ENCODE results near the gene INSYN2B. TPM values are rescaled to one million over a fixed set of nuclear protein-coding genes. Genes with fewer than 3 reads are reported as not detected.

Gene INSYN2B
- total and polyA plus RNA-seq, 3 donors from 2014 or later: 0.37 to 2.3 (median 1.0) TPM

GRCh38 chr5:169909945-169910344 lies 70.3 kb downstream of the INSYN2B start:
- Histone ChIP-seq H3K27me3 (no peaks in the 10 kb centered on the region), H3K9me3 (no peaks in the 10 kb centered on the region), H3K4me1 (no peaks in the 10 kb centered on the region), H3K4me3 (no peak overlapping the region), H3K27ac (no peak overlapping the region), H3K36me3 (ENCODE audit: low read depth, missing control alignments) (no peaks in the 10 kb centered on the region)
- intact Hi-C loops (cut with DNase I; ENCODE audit: low total_unique reads): no loop called here
- TF ChIP-seq, protein P1, sequence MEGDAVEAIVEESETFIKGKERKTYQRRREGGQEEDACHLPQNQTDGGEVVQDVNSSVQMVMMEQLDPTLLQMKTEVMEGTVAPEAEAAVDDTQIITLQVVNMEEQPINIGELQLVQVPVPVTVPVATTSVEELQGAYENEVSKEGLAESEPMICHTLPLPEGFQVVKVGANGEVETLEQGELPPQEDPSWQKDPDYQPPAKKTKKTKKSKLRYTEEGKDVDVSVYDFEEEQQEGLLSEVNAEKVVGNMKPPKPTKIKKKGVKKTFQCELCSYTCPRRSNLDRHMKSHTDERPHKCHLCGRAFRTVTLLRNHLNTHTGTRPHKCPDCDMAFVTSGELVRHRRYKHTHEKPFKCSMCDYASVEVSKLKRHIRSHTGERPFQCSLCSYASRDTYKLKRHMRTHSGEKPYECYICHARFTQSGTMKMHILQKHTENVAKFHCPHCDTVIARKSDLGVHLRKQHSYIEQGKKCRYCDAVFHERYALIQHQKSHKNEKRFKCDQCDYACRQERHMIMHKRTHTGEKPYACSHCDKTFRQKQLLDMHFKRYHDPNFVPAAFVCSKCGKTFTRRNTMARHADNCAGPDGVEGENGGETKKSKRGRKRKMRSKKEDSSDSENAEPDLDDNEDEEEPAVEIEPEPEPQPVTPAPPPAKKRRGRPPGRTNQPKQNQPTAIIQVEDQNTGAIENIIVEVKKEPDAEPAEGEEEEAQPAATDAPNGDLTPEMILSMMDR (IDR thresholded peaks at IDR 0.05): no peak
- no peak for TF ChIP-seq POLR2A (IDR thresholded peaks at IDR 0.05)
- no peak for DNase-seq
- 73 to 84% methylated on average over 3 of the region's 3 CpGs for WGBS, 2 donors

GRCh38 chr5:169908864-169909263 lies 71.4 kb downstream of the INSYN2B start:
- Histone ChIP-seq H3K4me3 (no peak overlapping the region), H3K9me3 (no peaks in the 10 kb centered on the region), H3K27ac (no peak overlapping the region), H3K27me3 (no peaks in the 10 kb centered on the region), H3K4me1 (no peaks in the 10 kb centered on the region), H3K36me3 (ENCODE audit: low read depth, missing control alignments) (no peaks in the 10 kb centered on the region)
- no peak for DNase-seq
- 76 to 80% methylated on average over 1 of the region's 1 CpG for WGBS, 2 donors
- TF ChIP-seq, protein P1 (IDR thresholded peaks at IDR 0.05): no peak
- no peak for TF ChIP-seq POLR2A (IDR thresholded peaks at IDR 0.05)
- intact Hi-C loops (cut with DNase I; ENCODE audit: low total_unique reads): no loop called here

DNA sequence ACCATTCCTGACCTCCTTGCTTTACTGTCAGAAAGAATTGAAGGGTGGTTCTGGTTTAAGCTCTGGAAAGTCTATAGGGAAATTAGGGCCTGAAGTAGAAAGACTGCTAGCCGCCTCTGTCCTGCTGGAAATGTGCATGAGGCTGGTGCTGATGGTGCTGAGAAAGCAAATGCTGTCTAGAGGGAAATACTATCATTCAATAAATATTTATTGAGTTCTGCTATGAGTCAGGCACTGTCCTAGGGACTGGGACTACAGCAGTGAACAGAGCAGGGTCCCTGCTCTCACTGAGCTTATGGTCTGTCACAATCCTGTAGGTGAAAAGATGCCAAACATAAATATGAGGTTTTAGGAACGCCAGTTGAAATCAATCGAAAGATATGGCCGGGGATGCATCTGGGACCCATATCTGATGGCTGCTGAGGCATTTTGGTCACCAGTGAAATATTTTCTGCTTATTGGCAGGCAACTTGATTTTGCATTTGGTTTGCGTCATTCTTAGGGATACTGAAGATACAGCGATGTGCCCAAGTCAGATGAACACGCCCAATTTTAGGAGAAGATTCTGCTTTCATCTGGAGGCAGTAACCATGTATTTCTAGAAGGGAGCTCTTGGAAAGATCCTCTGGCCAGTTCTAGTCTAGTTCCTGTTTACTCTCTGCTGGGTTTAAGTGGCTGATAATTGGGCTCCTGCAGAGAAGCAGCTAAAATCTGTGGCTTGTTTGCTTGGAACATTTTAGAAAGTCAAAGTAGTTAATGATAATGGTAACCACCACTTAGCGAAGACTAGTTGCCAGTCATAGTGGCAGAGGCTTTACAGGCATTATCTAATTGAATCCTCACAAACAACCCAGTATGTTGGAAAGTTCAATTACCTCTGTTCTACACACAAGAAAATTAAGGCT lies 73.3 kb downstream of the INSYN2B start:
- H3K4me1 ChIP-seq: no peaks in the 10 kb centered on the region
- intact Hi-C loops (cut with DNase I; ENCODE audit: low total_unique reads): no loop called here
- H3K36me3 ChIP-seq (ENCODE audit: low read depth, missing control alignments): no peaks in the 10 kb centered on the region
- 90% methylated on average over 8 of the region's 8 CpGs for WGBS, 2 donors
- DNase-seq: no peak
- no peaks in the 10 kb centered on the region for H3K9me3 ChIP-seq
- no peak overlapping the region for H3K4me3 ChIP-seq
- no peak overlapping the region for H3K27ac ChIP-seq
- no peaks in the 10 kb centered on the region for H3K27me3 ChIP-seq
- TF ChIP-seq POLR2A (IDR thresholded peaks at IDR 0.05): no peak

GRCh38 chr5:169905017-169905416 lies 75.3 kb downstream of the INSYN2B start:
- Histone ChIP-seq H3K27ac (no peak overlapping the region), H3K4me3 (no peak overlapping the region), H3K27me3 (no peaks in the 10 kb centered on the region), H3K9me3 (no peaks in the 10 kb centered on the region), H3K4me1 (no peaks in the 10 kb centered on the region), H3K36me3 (ENCODE audit: low read depth, missing control alignments) (no peaks in the 10 kb centered on the region)
- no peak for DNase-seq
- intact Hi-C loops (cut with DNase I; ENCODE audit: low total_unique reads): no loop called here
- TF ChIP-seq, protein P1 (IDR thresholded peaks at IDR 0.05): no peak
- no peak for TF ChIP-seq POLR2A (IDR thresholded peaks at IDR 0.05)
- 76% methylated on average over 1 of the region's 1 CpG; no CpG with 5 or more reads in 1 of the 2 donors for WGBS, 2 donors

GRCh38 chr5:169904508-169904907 lies 75.8 kb downstream of the INSYN2B start:
- intact Hi-C loops (cut with DNase I; ENCODE audit: low total_unique reads): no loop called here
- H3K4me1 ChIP-seq: no peaks in the 10 kb centered on the region
- 67 to 73% methylated on average over 3 to 5 of the region's 5 CpGs for WGBS, 2 donors
- TF ChIP-seq, protein P1 (IDR thresholded peaks at IDR 0.05): no peak
- TF ChIP-seq POLR2A (IDR thresholded peaks at IDR 0.05): no peak
- H3K4me3 ChIP-seq: no peak overlapping the region
- no peaks in the 10 kb centered on the region for H3K36me3 ChIP-seq (ENCODE audit: low read depth, missing control alignments)
- no peak for DNase-seq
- H3K9me3 ChIP-seq: no peaks in the 10 kb centered on the region
- no peak overlapping the region for H3K27ac ChIP-seq
- no peaks in the 10 kb centered on the region for H3K27me3 ChIP-seq
